NCI-H1092 treated with DMSO at 0.1 percent for 48 hours (cell line): ENCODE measurements around the gene TBXAS1.
A peak's percentile ranks its signal among the peaks of the same experiment; 100 is the strongest.

Experiments used
- DNase-seq: peaks from one replicate; lab custom pipeline; 2025; lab: John Stamatoyannopoulos, UW

Gene TBXAS1

DNA sequence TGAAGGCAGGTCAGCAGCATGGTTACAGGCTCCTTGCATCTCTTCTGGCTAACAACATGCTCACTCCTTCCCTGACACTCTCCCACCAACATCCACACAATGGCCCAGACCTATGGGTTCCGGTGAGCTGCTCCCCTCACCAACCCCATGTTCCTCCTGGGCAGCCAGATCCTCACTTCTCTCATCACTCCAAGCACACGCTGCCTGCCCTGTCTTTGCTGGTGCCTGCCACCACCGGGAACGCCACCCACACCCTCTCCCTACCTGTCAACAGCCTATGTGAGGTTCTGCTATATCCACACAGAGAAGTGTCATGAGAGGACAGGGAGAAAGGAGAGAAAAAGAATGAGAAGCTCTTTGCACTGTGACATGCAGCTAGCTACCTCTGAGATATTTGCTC lies 219.1 kb downstream of the TBXAS1 start:
- DNase-seq: no peak

DNA sequence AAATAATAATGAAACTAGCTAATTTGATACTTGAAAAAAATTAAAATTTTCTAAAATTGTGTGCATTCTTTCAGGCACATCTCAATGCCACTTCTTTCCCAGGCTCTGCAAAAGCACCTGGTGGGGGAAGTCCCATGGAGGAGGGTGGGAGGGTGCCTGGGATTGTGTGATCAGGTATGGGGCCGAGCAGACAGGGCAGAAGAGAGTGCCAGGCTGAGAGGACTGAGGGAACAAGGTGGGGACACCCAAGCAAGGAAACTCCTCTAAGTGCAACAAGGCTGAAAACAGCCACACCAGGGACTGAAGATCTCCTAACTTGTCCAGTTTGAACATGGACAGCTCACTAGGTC lies 219.9 kb downstream of the TBXAS1 start:
- DNase-seq: no peak

GRCh38 chr7:140049339-140050024 lies 220.4 kb downstream of the TBXAS1 start:
- no peak for DNase-seq

DNA sequence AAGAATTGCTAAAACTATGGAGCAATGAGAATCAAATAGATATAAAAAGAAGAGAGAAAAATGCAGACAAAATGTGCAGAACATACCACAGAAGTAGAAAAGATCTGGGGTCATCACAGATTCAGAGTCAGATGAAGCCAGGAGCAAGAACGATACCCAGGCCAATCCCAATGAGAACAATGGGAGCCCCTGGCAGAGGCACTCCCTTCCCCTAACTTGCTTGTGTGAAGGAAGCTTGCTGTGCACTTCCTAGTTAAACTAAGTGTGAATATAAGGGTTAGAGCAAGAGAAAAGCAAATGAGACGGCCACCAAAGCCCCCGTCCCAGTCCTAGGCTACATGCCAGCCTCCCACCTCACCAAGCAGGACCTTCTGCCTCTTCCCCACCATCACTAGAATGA lies 221.0 kb downstream of the TBXAS1 start:
- DNase-seq: no peak

GRCh38 chr7:140051820-140052219 lies 222.8 kb downstream of the TBXAS1 start:
- DNase-seq: no peak

- no peak for DNase-seq
These were observed 224.9 kb downstream of the TBXAS1 start for GRCh38 chr7:140053812-140054539.

GRCh38 chr7:140054751-140055150 lies 225.7 kb downstream of the TBXAS1 start:
- DNase-seq: no peak

DNA sequence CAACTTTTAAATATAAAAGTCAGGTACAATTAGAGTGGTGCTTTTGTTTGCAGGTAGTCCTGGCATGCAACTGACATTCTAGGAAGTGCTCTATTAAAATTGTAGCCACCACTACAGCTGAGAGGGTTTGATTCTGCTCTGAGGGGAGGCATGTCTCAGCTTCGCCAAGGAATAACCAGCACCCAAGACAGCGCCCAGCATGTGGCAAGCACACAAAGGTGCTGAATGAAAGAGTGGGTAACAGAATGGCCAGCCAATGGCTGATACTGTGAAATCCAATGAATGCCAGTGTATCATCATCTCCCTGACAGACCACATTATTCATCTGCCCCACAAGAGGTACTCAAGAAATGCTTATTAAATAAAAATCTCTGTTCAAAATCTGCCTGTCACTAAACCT lies 226.8 kb downstream of the TBXAS1 start:
- no peak for DNase-seq

DNA sequence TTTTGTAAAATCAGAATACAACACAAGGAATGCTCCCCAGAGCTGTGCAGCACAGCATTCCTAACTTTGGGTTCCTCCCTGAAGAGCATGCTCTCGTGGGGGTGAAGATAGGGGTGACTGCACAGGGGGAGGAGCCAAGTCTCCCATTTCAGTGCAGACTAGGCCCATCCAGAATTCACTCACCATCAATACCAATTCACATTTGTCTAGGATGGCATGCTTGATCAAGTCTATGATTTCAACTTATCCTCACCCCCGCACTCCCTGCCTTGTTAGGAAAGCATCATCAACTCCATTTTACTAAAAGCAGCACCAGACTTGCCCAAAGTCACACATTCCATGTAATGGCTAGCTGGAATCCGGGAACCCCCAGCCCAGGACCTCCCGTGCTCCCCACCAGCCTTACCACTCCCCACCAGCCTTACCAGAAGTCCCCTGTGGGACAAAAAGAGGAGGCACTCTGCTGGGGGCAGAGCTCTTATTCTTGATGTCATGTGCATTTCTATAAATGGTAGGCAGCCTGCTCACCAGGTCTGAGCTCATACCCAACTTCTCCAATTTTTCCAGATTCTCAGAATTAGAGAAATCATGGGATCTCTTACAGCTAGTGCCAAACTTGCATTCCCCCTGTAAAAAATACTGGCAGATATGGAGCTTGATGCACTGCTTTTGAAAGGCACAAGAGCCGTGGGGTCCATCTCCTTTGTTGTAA lies 227.5 kb downstream of the TBXAS1 start:
- DNase-seq: no peak

GRCh38 chr7:140057143-140057535 lies 228.1 kb downstream of the TBXAS1 start:
- no peak for DNase-seq

- no peak for DNase-seq
These were observed 229.5 kb downstream of the TBXAS1 start for GRCh38 chr7:140058517-140058916.

- peak; percentile 67 for DNase-seq
These were observed 230.5 kb downstream of the TBXAS1 start for GRCh38 chr7:140059273-140060242.

DNA sequence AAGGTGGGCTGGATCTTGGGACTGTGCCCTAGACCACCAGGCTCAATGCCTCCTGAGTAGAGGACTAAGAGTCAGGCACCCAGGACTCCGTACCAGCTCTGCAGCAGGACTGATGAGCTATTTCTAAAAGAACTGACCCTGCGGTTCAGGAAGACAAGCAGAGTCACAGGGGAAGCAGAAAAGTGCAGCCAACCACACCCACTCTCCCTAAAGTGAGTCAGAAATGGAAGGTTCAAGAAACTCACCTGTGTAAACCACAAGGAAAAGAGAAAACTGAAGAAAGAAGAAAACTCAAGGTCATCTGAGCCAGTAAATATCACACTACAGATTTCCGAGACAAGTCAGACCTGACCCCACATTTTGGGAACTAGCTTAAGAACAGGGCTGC lies 231.2 kb downstream of the TBXAS1 start:
- DNase-seq: no peak

- DNase-seq: peak; percentile 90
These were observed 231.9 kb downstream of the TBXAS1 start for GRCh38 chr7:140060788-140061606.

GRCh38 chr7:140061607-140061930 lies 232.5 kb downstream of the TBXAS1 start:
- DNase-seq: no peak

- peak; percentile 68 for DNase-seq
These were observed 233.1 kb downstream of the TBXAS1 start for GRCh38 chr7:140062118-140062527.

- DNase-seq: peak; percentile 81
These were observed 233.7 kb downstream of the TBXAS1 start, which contains the start of gene PARP12 for GRCh38 chr7:140062528-140063299. Gene PARP12 (minus strand): TSS chr7:140062951. CDS start chr7:140062847, 104 bp downstream.

DNA sequence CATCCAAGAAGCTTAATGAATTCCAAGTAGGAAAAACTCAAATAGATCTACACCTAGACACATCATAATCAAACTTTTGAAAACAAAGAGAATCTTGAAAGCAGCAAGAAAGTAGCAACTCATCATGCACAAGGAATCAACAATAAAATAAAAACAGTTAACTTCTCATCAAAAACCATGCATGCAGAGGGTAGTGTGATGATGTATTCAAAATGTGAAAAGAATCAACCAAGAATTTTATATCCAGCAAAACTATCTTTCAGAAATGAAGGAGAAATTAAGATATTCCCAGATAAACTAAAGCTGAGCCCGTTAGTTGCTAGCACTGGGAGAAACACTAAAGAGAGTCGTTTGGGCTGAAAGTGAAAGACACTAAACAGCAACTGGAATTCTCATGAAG lies 238.0 kb downstream of the TBXAS1 start:
- no peak for DNase-seq

GRCh38 chr7:140068033-140068432 lies 239.0 kb downstream of the TBXAS1 start:
- no peak for DNase-seq

DNA sequence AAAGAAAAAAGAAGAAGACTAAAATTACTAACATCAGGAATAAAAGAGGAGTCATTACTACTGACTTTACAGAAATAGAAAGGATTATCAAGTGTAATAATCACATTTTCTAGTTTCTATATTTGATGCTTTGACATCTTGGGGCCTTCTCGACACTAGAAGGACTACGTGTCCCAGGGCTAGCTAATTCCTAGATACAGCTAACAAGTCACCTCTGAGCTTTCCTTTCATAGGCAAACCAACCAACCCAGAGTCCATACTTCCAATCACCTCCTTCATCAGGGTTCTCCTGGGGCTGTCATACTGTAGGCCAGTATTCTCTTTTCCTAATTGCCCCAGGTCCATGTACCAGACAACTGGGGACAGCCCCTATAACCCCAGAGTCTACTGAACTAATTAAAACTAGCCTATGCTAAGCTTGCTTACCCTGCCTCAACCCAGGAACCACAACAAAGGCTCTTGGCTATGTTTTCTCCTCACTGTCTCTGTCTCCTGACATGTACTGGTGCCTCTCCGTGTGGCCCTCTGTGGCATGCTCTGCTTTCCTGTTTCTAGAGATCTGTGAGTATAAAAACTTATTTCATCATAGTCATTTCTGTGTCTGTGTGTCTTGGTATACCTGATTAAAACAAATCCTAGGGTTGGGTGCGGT lies 240.4 kb downstream of the TBXAS1 start:
- DNase-seq: no peak
